IPS DF 6.9 (cell line): ENCODE measurements around the gene UBL4A.

Source experiments
- DNase-seq: peaks from one replicate; pipeline ENCODE4 v3.0.0-alpha.2; 2013; ENCODE audit warnings: low read depth, low spot score
- H3K27ac ChIP-seq: one replicate; pipeline ENCODE4 v1.5.1; 2013; ENCODE audit warnings: low read length, control low read depth
- H3K27me3 ChIP-seq: 2 replicates; pipeline ENCODE4 v1.6.1; 2013; ENCODE audit warnings: mild to moderate bottlenecking, low read length; ENCODE audit not compliant: control insufficient read depth, insufficient read depth
- H3K36me3 ChIP-seq: 2 replicates; pipeline ENCODE4 v1.6.1; 2013; ENCODE audit warnings: low read length; ENCODE audit not compliant: control insufficient read depth, insufficient read depth
- H3K4me1 ChIP-seq: 2 replicates; pipeline ENCODE4 v1.6.1; 2013; ENCODE audit warnings: low read length; ENCODE audit not compliant: control insufficient read depth, insufficient read depth
- H3K4me3 ChIP-seq: 2 replicates; pipeline ENCODE4 v1.5.1; 2013; ENCODE audit warnings: mild to moderate bottlenecking, low read length
- H3K9me3 ChIP-seq: 2 replicates; pipeline ENCODE4 v1.6.1; 2013; ENCODE audit warnings: low read length, inconsistent platforms; ENCODE audit not compliant: control insufficient read depth, insufficient read depth
- WGBS: extraction: QIAGEN DNeasy Blood & Tissue Kit; methylation state at CpG from one replicate; pipeline ENCODE4 v1.1.7; 2013; ENCODE audit warnings: mixed read lengths, missing lambda C conversion rate; ENCODE audit not compliant: insufficient read length, insufficient coverage; 5-methylcytosine and 5-hydroxymethylcytosine counted together

The UBL4A gene

DNA sequence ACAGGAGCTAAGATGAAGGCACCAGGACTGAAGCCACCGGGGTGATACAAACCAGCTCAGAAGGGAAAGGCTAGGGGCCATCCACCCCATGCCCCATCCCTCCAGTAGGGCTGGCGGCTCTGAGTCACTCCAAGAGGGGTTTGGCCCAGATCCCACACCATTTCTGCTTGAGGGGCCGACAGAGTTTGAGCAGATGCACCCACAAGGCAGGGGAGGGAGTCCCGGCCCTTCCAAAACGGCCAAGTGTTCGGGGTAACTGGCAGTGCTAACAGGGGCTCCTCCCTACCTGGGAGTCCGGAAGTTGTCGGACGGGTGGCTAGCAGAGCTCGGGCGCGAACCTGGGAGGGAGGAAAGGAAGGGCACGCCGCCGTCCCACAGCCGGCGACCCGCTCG lies 3.6 kb upstream of the UBL4A start:
- peaks cover 2% of the 10 kb centered on the region; the same call in 1 of the 2 replicates for H3K4me1 ChIP-seq
- no peak overlapping the region for H3K27ac ChIP-seq
- no CpG with 5 or more reads among the region's 19 CpGs for WGBS
- DNase-seq, result no peak
- H3K27me3 ChIP-seq, result no peaks in the 10 kb centered on the region
- H3K9me3 ChIP-seq, result no peaks in the 10 kb centered on the region
- H3K4me3 ChIP-seq, result peak overlapping the region; percentile 53; the same call in 1 of the 2 replicates
- no peaks in the 10 kb centered on the region; the same call in 1 of the 2 replicates for H3K36me3 ChIP-seq

DNA sequence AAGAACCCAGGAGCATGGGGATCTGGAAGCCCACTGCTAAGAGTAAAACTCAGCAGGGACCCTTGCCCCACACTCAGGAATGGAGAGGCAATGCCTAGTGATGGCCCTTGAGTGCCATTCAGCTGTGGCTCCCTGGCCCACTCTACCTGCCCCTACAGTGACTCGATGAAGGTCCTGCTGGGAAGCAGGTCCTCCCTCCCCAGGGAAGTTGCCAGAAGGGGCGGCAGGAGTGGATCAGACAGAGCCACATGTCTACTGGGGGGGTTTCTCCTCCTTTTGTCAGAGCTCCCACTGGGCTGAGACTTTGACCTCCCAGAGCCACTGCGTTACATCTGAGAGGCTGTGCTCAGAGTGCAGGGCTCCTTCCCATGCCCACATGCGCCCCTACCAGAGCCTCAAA lies 2.8 kb upstream of the UBL4A start:
- peaks cover 2% of the 10 kb centered on the region; the same call in 1 of the 2 replicates for H3K4me1 ChIP-seq
- no peak overlapping the region for H3K4me3 ChIP-seq
- whole genome bisulfite sequencing, result no CpG with 5 or more reads among the region's 4 CpGs

DNA sequence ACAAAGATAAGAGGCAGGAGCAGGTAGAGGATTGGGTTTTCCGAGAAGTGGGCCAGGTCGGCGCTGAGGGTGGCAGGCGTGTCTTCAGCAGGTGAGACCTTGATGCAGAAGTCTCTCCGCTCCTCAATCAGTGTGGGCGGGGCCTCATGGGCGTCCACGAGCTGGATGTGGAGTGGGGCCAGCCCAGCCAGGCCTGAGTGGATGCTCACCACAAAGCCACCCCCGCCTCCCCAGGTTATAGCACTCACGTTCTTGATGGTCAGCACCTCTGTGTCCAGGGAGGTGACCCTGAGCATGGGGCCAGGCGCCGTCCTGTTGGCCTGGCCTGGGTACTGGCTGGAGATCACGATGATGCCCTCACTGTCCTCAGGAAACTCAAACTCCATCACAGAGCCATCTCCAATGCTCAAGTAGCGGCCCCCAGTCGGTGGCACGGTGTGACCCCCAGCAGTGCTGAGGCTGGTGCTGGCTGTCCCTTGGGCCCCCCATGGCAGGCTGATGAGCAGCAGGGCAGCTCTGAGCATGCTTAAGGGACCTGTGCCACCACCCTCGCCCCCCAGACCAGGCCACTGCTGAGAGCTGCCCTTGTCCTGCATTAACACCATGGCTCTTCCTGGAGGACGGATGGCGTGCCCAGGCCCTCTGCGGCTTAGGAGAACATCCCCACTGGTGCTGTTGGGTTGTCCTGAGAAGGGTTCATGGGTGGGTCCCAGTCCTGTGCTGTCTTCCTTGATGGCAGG lies 2.1 kb upstream of the UBL4A start:
- Histone ChIP-seq H3K4me1 (peaks cover 2% of the 10 kb centered on the region; the same call in 1 of the 2 replicates), H3K9me3 (no peaks in the 10 kb centered on the region), H3K4me3 (no peak overlapping the region), H3K36me3 (peaks cover 3% of the 10 kb centered on the region; the same call in 1 of the 2 replicates), H3K27me3 (no peaks in the 10 kb centered on the region), H3K27ac (no peak overlapping the region)
- no CpG with 5 or more reads among the region's 20 CpGs for WGBS
- no peak for DNase-seq

More for the DNA sequence above, 2.8 kb upstream of the UBL4A start:
- Histone ChIP-seq H3K27ac (no peak overlapping the region), H3K27me3 (no peaks in the 10 kb centered on the region), H3K9me3 (no peaks in the 10 kb centered on the region), H3K36me3 (peaks cover 3% of the 10 kb centered on the region; the same call in 1 of the 2 replicates)
- no peak for DNase-seq

DNA sequence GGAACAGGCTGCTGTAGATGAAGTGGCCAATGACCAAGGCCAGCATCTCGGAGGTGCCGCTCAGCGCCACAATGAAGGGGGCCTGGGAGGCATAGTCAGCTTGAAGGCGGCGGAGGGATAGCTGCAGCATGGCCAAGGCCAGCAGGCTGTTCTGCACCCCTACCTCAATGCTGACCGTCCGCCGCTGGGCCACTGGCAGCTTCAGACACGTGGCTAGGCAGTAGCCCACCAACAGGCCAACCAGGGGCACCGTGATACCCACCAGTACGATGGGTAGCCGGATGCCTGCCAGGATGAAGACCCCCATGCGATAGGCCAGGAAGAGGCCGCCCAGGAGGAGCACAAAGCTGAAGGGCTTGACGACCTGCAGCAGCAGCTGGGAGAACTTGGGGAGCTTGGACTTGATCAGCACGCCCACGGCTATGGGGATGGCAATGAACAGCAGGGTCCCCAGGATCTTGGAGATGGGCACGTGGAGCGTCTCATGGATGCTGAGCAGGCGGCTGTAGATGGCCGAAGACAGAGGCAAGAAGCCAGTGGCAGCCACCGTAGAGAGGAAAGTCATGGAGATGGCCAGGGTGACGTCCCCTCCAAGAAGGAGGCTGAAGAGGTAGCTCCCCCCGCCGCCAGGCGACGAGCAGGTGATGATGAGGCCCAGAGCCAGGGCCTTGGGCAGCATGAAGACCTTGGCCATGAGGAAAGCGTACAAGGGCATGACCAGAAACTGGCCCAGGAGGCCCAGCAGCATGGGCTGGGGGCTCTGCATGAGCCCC lies 1.3 kb upstream of the UBL4A start:
- Histone ChIP-seq H3K27ac (no peak overlapping the region), H3K36me3 (peaks cover 3% of the 10 kb centered on the region; the same call in 1 of the 2 replicates), H3K4me3 (no peak overlapping the region), H3K4me1 (peaks cover 2% of the 10 kb centered on the region; the same call in 1 of the 2 replicates), H3K9me3 (no peaks in the 10 kb centered on the region), H3K27me3 (no peaks in the 10 kb centered on the region)
- no CpG with 5 or more reads among the region's 28 CpGs for WGBS
- no peak for DNase-seq

DNA sequence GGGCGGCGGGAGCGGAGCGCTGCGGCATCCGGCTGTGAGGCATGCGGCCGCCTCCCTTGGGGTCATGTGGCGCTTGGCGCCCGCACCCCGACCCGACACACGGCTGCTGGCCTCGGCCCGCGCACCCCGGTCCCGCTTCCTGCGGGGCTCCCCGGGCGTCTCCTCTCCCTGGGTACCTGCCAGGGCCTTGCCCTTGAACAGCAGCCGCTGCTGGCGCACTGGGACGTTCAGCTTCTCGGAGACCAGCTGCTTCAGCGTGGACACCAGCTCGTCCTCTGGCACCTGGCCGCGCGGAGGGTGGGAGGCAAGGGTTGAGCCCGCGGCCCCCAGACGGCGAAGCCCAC lies 391 bp downstream of the UBL4A start:
- DNase-seq, result no peak
- no CpG with 5 or more reads among the region's 35 CpGs for WGBS
- Histone ChIP-seq H3K4me1 (peaks cover 2% of the 10 kb centered on the region; the same call in 1 of the 2 replicates), H3K27ac (no peak overlapping the region), H3K4me3 (peak overlapping the region; percentile 88; the same call in 1 of the 2 replicates), H3K9me3 (no peaks in the 10 kb centered on the region), H3K36me3 (peaks cover 3% of the 10 kb centered on the region; the same call in 1 of the 2 replicates), H3K27me3 (no peaks in the 10 kb centered on the region)

DNA sequence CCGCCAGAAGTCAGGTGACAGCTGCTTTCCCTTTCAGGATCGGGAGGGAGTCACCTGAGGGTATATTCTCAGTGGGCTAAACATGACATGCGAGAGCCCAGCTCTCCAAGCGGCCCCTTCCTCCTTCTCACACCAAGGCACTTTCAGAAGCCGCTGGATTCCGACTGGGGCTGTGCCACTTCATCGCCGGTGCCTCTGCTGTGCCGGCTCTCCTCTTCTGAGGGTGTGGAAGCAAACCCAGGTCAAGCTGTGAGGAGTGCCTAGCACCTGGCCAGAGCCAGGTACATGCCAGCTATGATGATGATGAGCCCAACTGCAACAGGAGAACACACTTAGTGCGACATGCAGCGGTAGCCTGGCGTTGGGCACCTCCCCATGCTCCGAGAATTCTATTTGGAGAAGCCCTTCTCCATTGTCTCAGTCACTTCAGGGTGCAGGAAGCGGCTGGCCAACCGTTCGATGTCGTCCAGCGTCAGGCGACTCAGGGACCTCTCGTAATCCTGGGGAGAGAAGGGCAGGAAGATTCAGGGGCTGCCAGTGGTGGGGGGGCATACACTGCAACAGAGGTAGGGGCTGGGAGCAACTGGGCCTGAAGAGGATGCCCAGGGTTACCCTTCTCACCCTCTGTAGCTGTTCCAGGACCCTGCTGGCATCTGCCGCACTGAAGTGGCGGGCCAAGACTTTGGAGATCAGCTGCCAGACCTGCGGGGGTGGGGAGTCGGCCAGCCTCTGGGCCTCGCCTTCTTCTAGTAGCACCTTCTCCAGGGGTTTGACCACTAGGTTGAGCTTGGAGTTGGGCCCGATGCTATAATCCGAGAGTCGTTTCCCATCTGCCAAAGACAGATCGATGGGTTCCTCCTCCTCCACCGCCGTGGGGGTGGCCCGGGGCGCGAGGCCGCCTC lies 1.0 kb downstream of the UBL4A start:
- no peaks in the 10 kb centered on the region for H3K9me3 ChIP-seq
- WGBS, result no CpG with 5 or more reads among the region's 35 CpGs
- no peaks in the 10 kb centered on the region for H3K27me3 ChIP-seq
- no peak overlapping the region for H3K27ac ChIP-seq
- peak overlapping the region; percentile 88; the same call in 1 of the 2 replicates for H3K4me3 ChIP-seq
- no peak for DNase-seq
- H3K4me1 ChIP-seq, result peaks cover 2% of the 10 kb centered on the region; the same call in 1 of the 2 replicates
- H3K36me3 ChIP-seq, result peaks cover 3% of the 10 kb centered on the region; the same call in 1 of the 2 replicates

DNA sequence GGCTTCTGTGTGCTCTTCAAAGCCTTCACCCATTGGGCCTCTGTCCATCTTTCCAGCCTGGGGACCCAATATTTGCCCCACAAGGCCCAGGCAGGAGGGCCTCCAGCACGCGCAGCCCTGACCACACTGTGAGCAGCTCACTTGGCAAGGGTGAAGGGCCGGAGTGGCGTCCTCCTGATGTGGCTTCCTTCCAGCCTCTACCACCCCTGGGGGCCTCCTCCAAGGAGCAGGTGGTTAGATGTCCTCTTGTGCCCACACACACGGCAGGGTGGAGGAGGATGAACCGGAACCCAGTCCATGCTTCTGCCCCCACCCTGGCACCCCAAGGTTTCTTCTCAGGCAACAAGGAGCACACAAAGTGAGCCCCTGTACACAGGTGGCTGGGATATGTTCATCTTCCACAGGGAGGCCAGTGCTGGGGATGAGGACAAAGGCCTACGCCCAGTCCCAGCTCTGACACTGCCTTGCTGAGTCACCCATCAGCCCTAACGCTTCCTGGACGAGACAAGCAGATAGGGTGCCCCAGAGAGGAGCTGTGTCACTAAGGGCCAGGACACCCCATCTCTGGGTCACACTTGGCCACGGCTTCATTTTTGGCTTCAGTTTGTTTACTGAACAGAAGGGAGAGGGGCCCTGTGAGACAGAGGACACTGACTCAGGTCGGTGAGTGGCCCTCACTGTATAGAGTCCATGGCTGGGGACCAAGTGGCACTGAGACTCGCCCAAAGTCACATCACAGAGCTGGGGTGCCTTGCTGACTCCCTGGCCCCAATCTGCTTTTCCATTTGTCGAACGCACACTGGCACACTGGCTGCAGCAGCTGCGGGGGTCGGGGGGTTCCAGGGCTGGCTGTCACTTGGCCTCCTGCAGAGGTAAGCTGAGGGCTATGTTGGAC lies 1.9 kb downstream of the UBL4A start:
- peaks cover 2% of the 10 kb centered on the region; the same call in 1 of the 2 replicates for H3K4me1 ChIP-seq
- H3K4me3 ChIP-seq, result no peak overlapping the region
- no peaks in the 10 kb centered on the region for H3K9me3 ChIP-seq
- no peaks in the 10 kb centered on the region for H3K27me3 ChIP-seq
- no peak for DNase-seq
- H3K27ac ChIP-seq, result no peak overlapping the region
- peaks cover 3% of the 10 kb centered on the region; the same call in 1 of the 2 replicates for H3K36me3 ChIP-seq
- WGBS, result no CpG with 5 or more reads among the region's 16 CpGs

DNA sequence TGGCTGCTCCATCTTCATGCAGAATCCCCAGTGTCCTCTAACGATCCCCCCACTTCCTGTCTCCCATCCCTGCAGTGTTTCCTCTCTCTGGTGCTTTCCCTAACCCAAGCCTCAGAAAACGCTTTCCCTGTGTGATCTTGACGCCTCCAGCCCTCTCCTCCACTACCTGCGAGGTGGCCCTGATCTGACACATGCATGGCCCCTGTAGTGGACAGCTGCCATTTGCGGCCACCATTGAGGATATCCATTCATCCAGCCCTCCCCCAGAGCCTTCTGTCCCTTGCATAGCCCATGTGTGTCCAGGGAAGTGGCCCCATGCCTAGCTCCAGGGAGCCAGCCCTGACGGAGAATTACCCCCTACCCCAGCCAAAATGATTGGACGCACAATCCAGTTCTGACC lies 3.1 kb downstream of the UBL4A start:
- H3K36me3 ChIP-seq, result peaks cover 3% of the 10 kb centered on the region; the same call in 1 of the 2 replicates
- no peaks in the 10 kb centered on the region for H3K9me3 ChIP-seq
- H3K4me3 ChIP-seq, result no peak overlapping the region

DNA sequence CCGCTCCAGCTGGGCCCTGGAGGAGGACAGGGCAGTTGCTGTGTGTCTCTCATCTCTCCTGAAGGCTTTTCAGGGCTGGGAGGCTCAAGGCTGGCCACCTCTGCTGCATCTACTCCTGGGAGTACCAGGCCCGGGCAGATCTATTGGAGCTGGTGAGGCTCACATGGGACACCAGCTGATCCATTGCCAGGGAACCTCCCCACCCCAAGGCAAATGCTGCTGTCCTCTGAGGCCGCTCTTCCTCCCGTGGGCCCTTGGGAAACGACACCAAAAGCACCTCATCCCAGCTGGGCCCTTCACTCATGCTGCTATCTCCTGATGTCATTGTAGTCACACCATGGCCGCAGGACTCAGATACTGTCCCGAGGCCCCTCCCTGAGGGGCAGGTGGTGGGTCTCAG lies 3.6 kb downstream of the UBL4A start:
- H3K9me3 ChIP-seq, result no peaks in the 10 kb centered on the region
- H3K27ac ChIP-seq, result no peak overlapping the region
- H3K27me3 ChIP-seq, result no peaks in the 10 kb centered on the region
- DNase-seq, result no peak
- peaks cover 2% of the 10 kb centered on the region; the same call in 1 of the 2 replicates for H3K4me1 ChIP-seq
- WGBS, result no CpG with 5 or more reads among the region's 7 CpGs
- no peak overlapping the region for H3K4me3 ChIP-seq
- 0 out of 2 replicates have a peak, but pooled peaks cover 3% of the 10 kb centered on the region for H3K36me3 ChIP-seq

More for the DNA sequence above, 3.1 kb downstream of the UBL4A start:
- H3K27ac ChIP-seq, result no peak overlapping the region
- DNase-seq, result no peak
- no peaks in the 10 kb centered on the region for H3K27me3 ChIP-seq
- no CpG with 5 or more reads among the region's 7 CpGs for WGBS
- peaks cover 2% of the 10 kb centered on the region; the same call in 1 of the 2 replicates for H3K4me1 ChIP-seq
